ENCODE measurements around the gene HIPK4. TPM values are rescaled to one million over a fixed set of nuclear protein-coding genes. Genes with fewer than 3 reads are reported as not detected.

HIPK4 gene
- total and polyA plus RNA-seq, 9 of the 15 experiments (the other 6 are each of a cell fraction or from before 2014, with no cell fraction given): 0.06 to 0.09 TPM; not detected in 7

- no peak for TF ChIP-seq CEBPZ (IDR thresholded peaks at IDR 0.05; ENCODE audit: borderline replicate concordance, low read depth, low read length)
- no peak for TF ChIP-seq SNAPC5 (CRISPR knock-in tag; IDR thresholded peaks at IDR 0.05)
- TF ChIP-seq ZNF518B (CRISPR knock-in tag; IDR thresholded peaks at IDR 0.05): no peak
- peak; percentile 99 to 100 for TF ChIP-seq SRF (CRISPR knock-in tag; IDR thresholded peaks at IDR 0.05)
- TF ChIP-seq ID3 (CRISPR knock-in tag; IDR thresholded peaks at IDR 0.05): no peak
- peak; percentile 45; the same call in 1 of the 2 replicates for TF ChIP-seq ID3 (tag; IDR thresholded peaks at IDR 0.05)
- TF ChIP-seq ZNF717 (CRISPR knock-in tag; IDR thresholded peaks at IDR 0.05): no peak
- no peak for TF ChIP-seq MEF2A (IDR thresholded peaks at IDR 0.05; ENCODE audit: control insufficient read depth, low read depth, low read length)
- TF ChIP-seq OTX1 (CRISPR knock-in tag; IDR thresholded peaks at IDR 0.05): no peak
- TF ChIP-seq POLR2B (IDR thresholded peaks at IDR 0.05; ENCODE audit: low read depth, partially characterized antibody): peak; percentile 63
- peak; percentile 73; the same call in 1 of the 2 replicates for TF ChIP-seq ATF7 (IDR thresholded peaks at IDR 0.05)
- peak; percentile 73 for TF ChIP-seq EP400 (IDR thresholded peaks at IDR 0.05)
- TF ChIP-seq CHD2 (IDR thresholded peaks at IDR 0.05; ENCODE audit: low read depth, low read length): no peak
- TF ChIP-seq NR1H2 (CRISPR knock-in tag; IDR thresholded peaks at IDR 0.05): 0 out of 2 replicates have a peak, but pooled peaks have one; percentile 76
- peak; percentile 80 for TF ChIP-seq FIP1L1 (IDR thresholded peaks at IDR 0.05; ENCODE audit: low read depth, low read length, poor library complexity, severe bottlenecking)
- TF ChIP-seq ZNF23 (CRISPR knock-in tag; IDR thresholded peaks at IDR 0.05): no peak
- TF ChIP-seq PTBP1 (IDR thresholded peaks at IDR 0.05; ENCODE audit: low read depth, low read length): no peak
- TF ChIP-seq DIDO1 (tag; IDR thresholded peaks at IDR 0.05; ENCODE audit: low read depth): no peak
- TF ChIP-seq CEBPB (tag; IDR thresholded peaks at IDR 0.05): no peak
These were observed 31.1 kb upstream of the HIPK4 start (continued) for GRCh38 chr19:40420766-40421765.

Data from K562 (cell line).